H9 (cell line): ENCODE measurements around the gene ATRNL1. TPM values are rescaled to one million over a fixed set of nuclear protein-coding genes. Genes with fewer than 3 reads are reported as not detected.

Experiments
- DNase-seq: peaks from one replicate; pipeline ENCODE4 v3.0.0-alpha.2; 2017
- H2AFZ ChIP-seq: one replicate; pipeline ENCODE4 v1.6.1; 2013; ENCODE audit warnings: mild to moderate bottlenecking, low read length, control low read depth, moderate library complexity
- H2AK5ac ChIP-seq: 2 replicates; pipeline ENCODE4 v1.6.1; 2013; ENCODE audit warnings: low read length, control low read depth, mixed read lengths; ENCODE audit not compliant: insufficient read length
- H2BK120ac ChIP-seq: one replicate; pipeline ENCODE4 v1.6.1; 2013; ENCODE audit warnings: low read depth, mild to moderate bottlenecking, low read length, control low read depth, inconsistent platforms; ENCODE audit not compliant: poor library complexity, severe bottlenecking
- H2BK12ac ChIP-seq: 2 replicates; pipeline ENCODE4 v1.6.1; 2013; ENCODE audit warnings: low read length, control low read depth, mixed read lengths, low read depth; ENCODE audit not compliant: insufficient read length
- H2BK15ac ChIP-seq: 2 replicates; pipeline ENCODE4 v1.6.1; 2013; ENCODE audit warnings: low read depth, low read length, control low read depth
- H2BK20ac ChIP-seq: one replicate; pipeline ENCODE4 v1.6.1; 2013; ENCODE audit warnings: low read depth, mild to moderate bottlenecking, low read length, control low read depth, inconsistent platforms; ENCODE audit not compliant: poor library complexity, severe bottlenecking
- H2BK5ac ChIP-seq: 2 replicates; pipeline ENCODE4 v1.6.1; 2013; ENCODE audit warnings: low read length, control low read depth, mixed read lengths; ENCODE audit not compliant: insufficient read length
- H3K14ac ChIP-seq: 2 replicates; pipeline ENCODE4 v1.6.1; 2013; ENCODE audit warnings: low read length, control low read depth; ENCODE audit not compliant: insufficient read depth
- H3K18ac ChIP-seq: 2 replicates; pipeline ENCODE4 v1.6.1; 2013; ENCODE audit warnings: low read depth, mild to moderate bottlenecking, mixed read lengths, low read length, control low read depth; ENCODE audit not compliant: insufficient read length
- H3K23ac ChIP-seq: 2 replicates; pipeline ENCODE4 v1.6.1; 2013; ENCODE audit warnings: low read length, control low read depth, mixed read lengths, low read depth; ENCODE audit not compliant: insufficient read length
- H3K23me2 ChIP-seq: 2 replicates; pipeline ENCODE4 v1.6.1; 2013; ENCODE audit warnings: low read depth, mild to moderate bottlenecking, mixed read lengths, low read length, control low read depth; ENCODE audit not compliant: insufficient read length, poor library complexity, severe bottlenecking
- H3K27ac ChIP-seq: 2 replicates; pipeline ENCODE4 v1.5.1; 2013; ENCODE audit warnings: low read length, control low read depth, mixed read lengths, low read depth; ENCODE audit not compliant: insufficient read length
- H3K27me3 ChIP-seq: 2 replicates; pipeline ENCODE4 v1.6.1; 2013; ENCODE audit warnings: low read length, control low read depth, inconsistent platforms; ENCODE audit not compliant: insufficient read depth
- H3K4ac ChIP-seq: 2 replicates; pipeline ENCODE4 v1.6.1; 2013; ENCODE audit warnings: low read depth, mild to moderate bottlenecking, control low read depth, inconsistent platforms, low read length, moderate library complexity
- H3K4me1 ChIP-seq: 2 replicates; pipeline ENCODE4 v1.6.1; 2013; ENCODE audit warnings: low read length, control low read depth, inconsistent platforms; ENCODE audit not compliant: insufficient read depth
- H3K4me2 ChIP-seq: 2 replicates; pipeline ENCODE4 v1.6.1; 2013; ENCODE audit warnings: low read length, control low read depth, mixed read lengths; ENCODE audit not compliant: insufficient read length, insufficient read depth
- H3K56ac ChIP-seq: 2 replicates; pipeline ENCODE4 v1.6.1; 2013; ENCODE audit warnings: low read depth, mild to moderate bottlenecking, mixed read lengths, low read length, control low read depth; ENCODE audit not compliant: insufficient read length
- H3K79me1 ChIP-seq: 2 replicates; pipeline ENCODE4 v1.6.1; 2013; ENCODE audit warnings: low read depth, mild to moderate bottlenecking, moderate library complexity, low read length, control low read depth, inconsistent platforms; ENCODE audit not compliant: insufficient read depth, poor library complexity, severe bottlenecking
- H3K79me2 ChIP-seq: 2 replicates; pipeline ENCODE4 v1.6.1; 2013; ENCODE audit warnings: low read length, control low read depth, inconsistent platforms; ENCODE audit not compliant: insufficient read depth
- H3K9ac ChIP-seq: 2 replicates; pipeline ENCODE4 v1.6.1; 2013; ENCODE audit warnings: low read length, control low read depth, mixed read lengths; ENCODE audit not compliant: insufficient read length; ENCODE audit errors: extremely low read depth
- H3K9me3 ChIP-seq: one replicate; pipeline ENCODE4 v1.6.1; 2013; ENCODE audit warnings: low read depth, low read length, inconsistent platforms; ENCODE audit not compliant: control insufficient read depth
- H3T11ph ChIP-seq: one replicate; pipeline ENCODE4 v1.6.1; 2013; ENCODE audit warnings: mild to moderate bottlenecking, low read length, control low read depth, inconsistent platforms
- H4K20me1 ChIP-seq: one replicate; pipeline ENCODE4 v1.6.1; 2013; ENCODE audit not compliant: control insufficient read depth, insufficient read length, insufficient read depth
- H4K5ac ChIP-seq: 2 replicates; pipeline ENCODE4 v1.6.1; 2013; ENCODE audit warnings: low read depth, mild to moderate bottlenecking, mixed read lengths, low read length, control low read depth; ENCODE audit not compliant: insufficient read length
- H4K8ac ChIP-seq: replicated peaks from 2 replicates; pipeline ENCODE4 v1.6.1; 2013; ENCODE audit warnings: low read length, control low read depth, mixed read lengths, low read depth; ENCODE audit not compliant: insufficient read length
- H4K91ac ChIP-seq: 2 replicates; pipeline ENCODE4 v1.6.1; 2013; ENCODE audit warnings: low read depth, mild to moderate bottlenecking, moderate library complexity, mixed read lengths, low read length, control low read depth; ENCODE audit not compliant: insufficient read length
- H3K27ac Mint-ChIP-seq, 3 experiments: 2 replicates in 2 of 3; 3 replicates in 1 of 3; pipeline ENCODE4 v1.8.0; 2020 to 2021; ENCODE audit warnings: mixed read lengths in 3 of 3, mild to moderate bottlenecking in 1 of 3, moderate library complexity in 1 of 3
- H3K27me3 Mint-ChIP-seq: 2 replicates; pipeline ENCODE4 v1.8.0; 2021; ENCODE audit warnings: low read depth, mild to moderate bottlenecking, moderate library complexity, mixed read lengths
- H3K36me3 Mint-ChIP-seq, 3 experiments: 2 replicates in 2 of 3; 3 replicates in 1 of 3; pipeline ENCODE4 v1.8.0; 2020 to 2021; ENCODE audit warnings: low read depth in 3 of 3, mixed read lengths in 3 of 3; ENCODE audit not compliant: insufficient read depth in 1 of 3
- H3K4me1 Mint-ChIP-seq, 2 experiments: 2 replicates each; pipeline ENCODE4 v1.8.0; 2020; ENCODE audit warnings: mixed read lengths in 2 of 2
- H3K4me3 Mint-ChIP-seq, 2 experiments: 2 replicates in 1 of 2; 3 replicates in 1 of 2; pipeline ENCODE4 v1.8.0; 2020 to 2021; ENCODE audit warnings: mild to moderate bottlenecking in 2 of 2, mixed read lengths in 2 of 2, moderate library complexity in 1 of 2
- H3K9me3 Mint-ChIP-seq, 2 experiments: 2 replicates in 1 of 2; 3 replicates in 1 of 2; pipeline ENCODE4 v1.8.0; 2020; ENCODE audit warnings: mild to moderate bottlenecking in 2 of 2, mixed read lengths in 2 of 2, moderate library complexity in 1 of 2
- WGBS: extraction: QIAGEN DNeasy Blood & Tissue Kit; methylation state at CpG from one replicate; pipeline ENCODE4 v1.1.7; 2013; ENCODE audit warnings: missing lambda C conversion rate, low lambda C conversion rate, mixed read lengths; ENCODE audit not compliant: insufficient read length; ENCODE audit errors: extremely low coverage; 5-methylcytosine and 5-hydroxymethylcytosine counted together
- total RNA-seq: library from RNA; stranded (reverse); gene quantifications from 2 replicates; pipeline ENCODE4 v1.2.1, GENCODE V29; 2021
- TF ChIP-seq, protein P1 (sequence below): fragments of 200-600 bp; sonication (generic); conservative IDR thresholded peaks from 3 replicates; pipeline ENCODE4 v1.8.0; 2021; ENCODE audit warnings: antibody characterized with exemption, mild to moderate bottlenecking

Gene ATRNL1
- total RNA-seq, 1 experiment from 2014 or later, result 9.2 TPM

DNA sequence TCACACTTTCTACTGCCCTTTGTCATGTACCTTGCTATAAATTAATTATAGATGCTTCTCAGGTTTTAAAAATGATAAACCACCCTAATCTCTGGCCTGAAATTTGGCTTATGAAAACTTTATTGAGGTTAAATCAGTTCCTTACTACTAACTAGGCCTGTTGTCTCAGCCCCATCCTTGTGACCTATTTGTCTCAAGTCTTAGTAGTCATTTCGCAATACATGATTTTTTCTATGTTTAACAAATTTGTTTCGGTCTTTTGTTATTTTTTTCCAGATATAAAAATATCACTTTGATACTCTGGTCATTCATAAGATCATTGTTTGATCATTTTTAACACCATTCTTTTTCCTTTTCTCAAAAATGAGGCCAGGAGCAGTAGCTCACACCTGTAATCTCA lies 768.3 kb downstream of the ATRNL1 start:
- no peak overlapping the region for H4K8ac ChIP-seq
- peaks cover 2% of the 10 kb centered on the region; the same call in 1 of the 2 replicates for H3K4me1 ChIP-seq
- H3K79me1 ChIP-seq, result no peaks in the 10 kb centered on the region
- H3K14ac ChIP-seq, result no peak overlapping the region
- H2BK120ac ChIP-seq, result no peak overlapping the region
- peaks cover under 1% of the 10 kb centered on the region for H4K20me1 ChIP-seq
- H2AK5ac ChIP-seq, result no peak overlapping the region
- H4K5ac ChIP-seq, result no peak overlapping the region
- no peak overlapping the region for H3T11ph ChIP-seq
- H4K91ac ChIP-seq, result no peak overlapping the region
- H3K9me3 ChIP-seq, result no peaks in the 10 kb centered on the region
- WGBS, result no CpG with 5 or more reads among the region's 2 CpGs
- no peak overlapping the region for H3K23ac ChIP-seq
- Mint-ChIP-seq H3K9me3 (peaks cover 0 to 3% of the 10 kb centered on the region in 2 experiments; a peak in 2 of 5 replicates), H3K27me3 (no peaks in the 10 kb centered on the region), H3K4me3 (no peak overlapping the region), H3K36me3 (peaks cover 0 to 4% (median 3%) of the 10 kb centered on the region in 3 experiments; a peak in 1 of 7 replicates), H3K27ac (no peak overlapping the region), H3K4me1 (peaks cover 0 to 4% of the 10 kb centered on the region in 2 experiments; a peak in 1 of 4 replicates)
- H3K23me2 ChIP-seq, result no peaks in the 10 kb centered on the region
- no peak overlapping the region for H3K18ac ChIP-seq
- no peak overlapping the region for H2BK12ac ChIP-seq
- no peak overlapping the region for H2AFZ ChIP-seq
- no peak overlapping the region for H3K4ac ChIP-seq
- H2BK5ac ChIP-seq, result no peak overlapping the region
- no peak overlapping the region for H2BK20ac ChIP-seq
- no peak overlapping the region for H3K27ac ChIP-seq
- H3K27me3 ChIP-seq, result no peaks in the 10 kb centered on the region
- no peak for DNase-seq
- H3K56ac ChIP-seq, result no peak overlapping the region
- TF ChIP-seq, protein P1, sequence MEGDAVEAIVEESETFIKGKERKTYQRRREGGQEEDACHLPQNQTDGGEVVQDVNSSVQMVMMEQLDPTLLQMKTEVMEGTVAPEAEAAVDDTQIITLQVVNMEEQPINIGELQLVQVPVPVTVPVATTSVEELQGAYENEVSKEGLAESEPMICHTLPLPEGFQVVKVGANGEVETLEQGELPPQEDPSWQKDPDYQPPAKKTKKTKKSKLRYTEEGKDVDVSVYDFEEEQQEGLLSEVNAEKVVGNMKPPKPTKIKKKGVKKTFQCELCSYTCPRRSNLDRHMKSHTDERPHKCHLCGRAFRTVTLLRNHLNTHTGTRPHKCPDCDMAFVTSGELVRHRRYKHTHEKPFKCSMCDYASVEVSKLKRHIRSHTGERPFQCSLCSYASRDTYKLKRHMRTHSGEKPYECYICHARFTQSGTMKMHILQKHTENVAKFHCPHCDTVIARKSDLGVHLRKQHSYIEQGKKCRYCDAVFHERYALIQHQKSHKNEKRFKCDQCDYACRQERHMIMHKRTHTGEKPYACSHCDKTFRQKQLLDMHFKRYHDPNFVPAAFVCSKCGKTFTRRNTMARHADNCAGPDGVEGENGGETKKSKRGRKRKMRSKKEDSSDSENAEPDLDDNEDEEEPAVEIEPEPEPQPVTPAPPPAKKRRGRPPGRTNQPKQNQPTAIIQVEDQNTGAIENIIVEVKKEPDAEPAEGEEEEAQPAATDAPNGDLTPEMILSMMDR, result no peak
- no peak overlapping the region for H3K9ac ChIP-seq
- H3K79me2 ChIP-seq, result no peaks in the 10 kb centered on the region
- H3K4me2 ChIP-seq, result no peak overlapping the region
- H2BK15ac ChIP-seq, result no peak overlapping the region
